Thyroid gland (tissue), 4 donors: ENCODE data around the gene RNF19B.

Experiments
- CTCF ChIP-seq, 6 experiments: fragments of 200-600 bp in 3 of 6; fragments of 450-650 bp in 3 of 6; sonication (generic) in 3 of 6; IDR thresholded peaks; one replicate each; pipeline ENCODE4 v1.5.1; 2016 to 2019; ENCODE audit warnings: antibody characterized with exemption in 6 of 6, mild to moderate bottlenecking in 2 of 6, inconsistent platforms in 1 of 6, moderate library complexity in 1 of 6
- POLR2A ChIP-seq, 2 donors: fragments of 450-650 bp; IDR thresholded peaks; one replicate each; pipeline ENCODE4 v1.6.1; 2017; ENCODE audit warnings: antibody characterized with exemption in 2 of 2, mild to moderate bottlenecking in 2 of 2, moderate library complexity in 1 of 2

GRCh38 chr1:32960342-32960741, 4.3 kb downstream of the RNF19B start:
- TF ChIP-seq CTCF (IDR thresholded peaks at IDR 0.05) (no peak), POLR2A (IDR thresholded peaks at IDR 0.05) (no peak)
